ENCODE results near the gene DDA1. TPM values are rescaled to one million over a fixed set of nuclear protein-coding genes. Genes with fewer than 3 reads are reported as not detected.

The DDA1 gene
- total and polyA plus RNA-seq, 8 donors, result 6.1 to 25.4 (median 11.6) TPM

GRCh38 chr19:17281391-17282304 is 27.7 kb upstream of the DDA1 start, which contains the start of gene ANKLE1:
ANKLE1 (plus strand) TSS chr19:17281901; CDS start chr19:17281921, 20 bp downstream.
- H3K9me3 ChIP-seq, result no peaks in the 10 kb centered on the region
- DNase-seq (peak in 1 of 6 donors; percentile 66), ATAC-seq (peak; percentile 18 to 31 (median 28)), FAIRE-seq (no peak)
- peaks cover 0 to 4% (median 0%) of the 10 kb centered on the region in 3 donors for H3K4me1 ChIP-seq
- peaks cover 0 to 2% (median 2%) of the 10 kb centered on the region in 3 donors for H3K36me3 ChIP-seq
- peak within 1 kb of the TSS in 2 of 4 donors; percentile 6 to 13 for H3K4me3 ChIP-seq
- intact Hi-C loops (cut with DNase I), result loop anchor here (2.0 to 10.0 kb wide), 2 partner anchors 215 to 217 kb away; no protein-coding TSS in a partner anchor
- no peak for TF ChIP-seq CTCF (IDR thresholded peaks at IDR 0.05)
- H3K27ac ChIP-seq, result no peak within 1 kb of the TSS
- peaks cover 0 to 6% (median 0%) of the 10 kb centered on the region in 4 donors for H3K27me3 ChIP-seq
- WGBS, 2 donors, result 11% methylated on average over 72 to 75 of the region's 75 CpGs

GRCh38 chr19:17282488-17283125 is 26.8 kb upstream of the DDA1 start:
- H3K4me3 ChIP-seq, result peak overlapping the region in 2 of 4 donors; percentile 6 to 13
- H3K36me3 ChIP-seq, result no peaks in the 10 kb centered on the region
- intact Hi-C loops (cut with DNase I), result loop anchor here (2.0 to 10.0 kb wide), 2 partner anchors 216 to 218 kb away; no protein-coding TSS in a partner anchor
- peak; percentile 95 to 96 (median 96) for TF ChIP-seq CTCF (IDR thresholded peaks at IDR 0.05)
- peaks cover 0 to 6% (median 0%) of the 10 kb centered on the region in 4 donors for H3K27me3 ChIP-seq
- H3K9me3 ChIP-seq, result no peaks in the 10 kb centered on the region
- ATAC-seq (peak; percentile 98 to 100 (median 99)), DNase-seq (peak; percentile 76 to 95 (median 88)), FAIRE-seq (no peak)
- H3K27ac ChIP-seq, result no peak overlapping the region
- 3 to 7% methylated on average over 36 to 45 of the region's 45 CpGs for WGBS, 2 donors
- H3K4me1 ChIP-seq, result peaks cover 0 to 4% (median 0%) of the 10 kb centered on the region in 3 donors

GRCh38 chr19:17283504-17283996 is 25.8 kb upstream of the DDA1 start:
- DNase-seq, result no peak
- no peaks in the 10 kb centered on the region for H3K9me3 ChIP-seq
- no peak for FAIRE-seq
- TF ChIP-seq CTCF (IDR thresholded peaks at IDR 0.05), result no peak
- no peak for ATAC-seq
- H3K27ac ChIP-seq, result no peak overlapping the region
- 81 to 84% methylated on average over 7 of the region's 7 CpGs for WGBS, 2 donors
- H3K4me1 ChIP-seq, result peaks cover 0 to 4% (median 0%) of the 10 kb centered on the region in 3 donors
- no peaks in the 10 kb centered on the region for H3K36me3 ChIP-seq
- intact Hi-C loops (cut with DNase I), result loop anchor here (2.0 to 10.0 kb wide), 2 partner anchors 217 to 219 kb away; no protein-coding TSS in a partner anchor
- peaks cover 0 to 6% (median 0%) of the 10 kb centered on the region in 4 donors for H3K27me3 ChIP-seq
- H3K4me3 ChIP-seq, result no peak overlapping the region

GRCh38 chr19:17285415-17286135 is 23.8 kb upstream of the DDA1 start:
- no peak overlapping the region for H3K4me3 ChIP-seq
- no peak overlapping the region for H3K27ac ChIP-seq
- H3K4me1 ChIP-seq, result peaks cover 0 to 4% (median 0%) of the 10 kb centered on the region in 3 donors
- FAIRE-seq (no peak), ATAC-seq (no peak), DNase-seq (no peak)
- WGBS, 2 donors, result 84 to 90% methylated on average over 18 of the region's 18 CpGs
- peaks cover 0 to 6% (median 0%) of the 10 kb centered on the region in 4 donors for H3K27me3 ChIP-seq
- no peak for TF ChIP-seq CTCF (IDR thresholded peaks at IDR 0.05)
- H3K9me3 ChIP-seq, result no peaks in the 10 kb centered on the region
- intact Hi-C loops (cut with DNase I), result loop anchor here in 2 of 3 donors (10.0 kb wide), 1 partner anchor 221 kb away; no protein-coding TSS in a partner anchor
- no peaks in the 10 kb centered on the region for H3K36me3 ChIP-seq

Measured in pancreas (tissue), 10 donors.